Endometrium (tissue), 2 donors: ENCODE measurements around the gene ZNF410.
"Not testable (repeated sequence)": the region's sequence is repeated elsewhere in the genome, so short reads cannot be mapped to it uniquely, and the experiment has no call there.

Experiments
- FAIRE-seq: peaks from 2 replicates; lab custom pipeline; 2012; peaks lifted over from hg19 to GRCh38; lab: Jason Lieb, UNC
- donor health status: control.
- donor health status: control.

ZNF410 gene

GRCh38 chr14:73884438-73885190 lies 2.0 kb upstream of the ZNF410 start:
- peak; percentile 74 for FAIRE-seq

GRCh38 chr14:73887318-73887616 lies 608 bp downstream of the ZNF410 start:
- no peak for FAIRE-seq

DNA sequence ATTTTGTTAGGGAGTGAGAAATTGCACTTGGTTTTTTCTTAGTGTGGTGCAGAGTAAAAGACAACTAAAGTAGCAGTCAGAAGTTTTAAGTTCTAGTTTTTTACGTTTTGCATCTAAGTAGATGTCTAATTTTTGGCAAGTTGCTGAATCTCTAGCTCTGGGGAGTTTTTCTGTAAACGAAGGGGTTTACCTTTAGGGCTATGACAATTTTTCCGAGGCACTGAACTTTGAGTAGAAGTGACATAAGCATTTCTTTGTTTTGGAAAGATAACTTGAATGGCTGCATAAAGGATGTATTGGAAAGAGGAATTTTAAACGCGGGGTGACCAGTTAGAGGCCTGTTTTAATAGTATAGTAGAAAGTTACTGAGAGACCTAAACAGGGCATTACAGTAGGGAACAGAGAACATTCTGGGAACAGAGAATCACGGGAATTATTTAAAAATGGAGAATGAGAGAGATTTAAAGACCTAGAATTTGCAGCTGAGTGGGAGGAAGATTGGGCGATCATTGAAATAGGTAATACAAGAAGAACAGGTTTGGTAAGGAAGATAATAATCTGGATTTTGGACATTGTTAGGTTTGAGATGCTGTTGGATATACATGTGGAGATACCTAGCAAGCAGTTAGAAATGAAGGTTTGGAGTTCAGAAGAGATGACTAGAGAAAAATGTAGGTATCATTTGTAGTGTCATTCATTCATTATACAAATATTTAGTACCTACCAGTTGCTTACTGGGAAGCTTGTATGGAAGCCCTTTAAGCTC lies 1.2 kb downstream of the ZNF410 start:
- FAIRE-seq: no peak

- no peak for FAIRE-seq
Measured at GRCh38 chr14:73888460-73888725, 1.7 kb downstream of the ZNF410 start.

DNA sequence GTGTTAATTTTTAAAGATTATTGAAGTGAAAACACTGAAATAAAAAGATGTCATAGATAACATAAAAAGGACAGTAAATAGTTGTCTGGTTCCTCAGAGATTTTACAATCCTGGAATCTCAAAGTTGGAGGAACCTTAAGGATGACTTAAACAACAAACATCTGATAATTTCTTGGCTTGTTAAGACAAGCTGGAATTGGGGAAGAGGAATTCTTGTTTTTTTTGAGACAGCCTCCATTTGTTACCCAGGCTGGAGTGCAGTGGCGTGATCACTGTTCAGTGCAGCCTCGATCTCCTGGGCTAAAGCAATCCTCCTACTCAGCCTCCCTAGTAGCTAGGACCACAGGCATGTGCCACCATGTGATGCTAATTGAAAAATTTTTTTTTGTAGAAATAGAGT lies 2.3 kb downstream of the ZNF410 start:
- FAIRE-seq: no peak

- no peak for FAIRE-seq
Measured at GRCh38 chr14:73889376-73889775, 2.7 kb downstream of the ZNF410 start.

GRCh38 chr14:73894180-73894687 lies 7.6 kb downstream of the ZNF410 start:
- FAIRE-seq: not testable (repeated sequence)

DNA sequence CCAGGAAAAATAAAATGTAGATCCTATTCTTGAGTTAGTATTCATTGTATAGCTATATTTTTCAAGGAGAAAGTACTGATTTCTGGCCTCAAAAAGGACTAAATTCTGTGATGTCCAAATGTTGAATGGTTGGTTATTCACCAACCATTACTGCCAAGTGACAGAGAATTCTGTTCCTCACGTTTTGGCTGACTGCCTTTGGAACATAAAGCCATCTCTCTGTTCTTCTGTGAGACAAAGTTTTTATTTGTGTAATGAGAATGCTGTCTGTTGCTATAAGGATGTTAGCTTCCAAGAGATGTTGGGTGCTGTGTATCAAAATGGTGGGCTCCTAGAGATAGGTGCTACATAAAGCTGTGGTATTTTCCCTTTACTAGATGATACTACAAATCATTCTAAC lies 9.3 kb downstream of the ZNF410 start:
- FAIRE-seq: no peak

GRCh38 chr14:73896521-73896920 lies 9.9 kb downstream of the ZNF410 start:
- no peak for FAIRE-seq

DNA sequence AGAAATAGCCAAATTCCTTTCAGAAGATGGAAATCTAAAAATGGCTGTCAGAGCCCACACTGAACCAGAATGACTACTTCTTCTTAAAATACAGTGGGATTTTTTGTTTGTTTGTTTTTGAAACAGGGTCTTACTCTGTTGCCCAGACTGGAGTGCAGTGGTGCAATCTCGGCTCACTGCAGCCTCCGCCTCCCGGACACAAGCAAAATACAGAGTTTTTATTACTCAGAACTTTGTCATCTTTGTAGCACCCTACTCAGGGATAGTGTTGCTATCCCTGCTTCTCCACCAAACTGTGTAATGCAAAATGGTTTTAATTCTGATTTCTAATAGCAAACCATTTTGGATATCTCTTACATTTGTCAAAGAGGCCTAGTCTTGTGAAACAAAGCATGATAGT lies 16.4 kb downstream of the ZNF410 start:
- no peak for FAIRE-seq

DNA sequence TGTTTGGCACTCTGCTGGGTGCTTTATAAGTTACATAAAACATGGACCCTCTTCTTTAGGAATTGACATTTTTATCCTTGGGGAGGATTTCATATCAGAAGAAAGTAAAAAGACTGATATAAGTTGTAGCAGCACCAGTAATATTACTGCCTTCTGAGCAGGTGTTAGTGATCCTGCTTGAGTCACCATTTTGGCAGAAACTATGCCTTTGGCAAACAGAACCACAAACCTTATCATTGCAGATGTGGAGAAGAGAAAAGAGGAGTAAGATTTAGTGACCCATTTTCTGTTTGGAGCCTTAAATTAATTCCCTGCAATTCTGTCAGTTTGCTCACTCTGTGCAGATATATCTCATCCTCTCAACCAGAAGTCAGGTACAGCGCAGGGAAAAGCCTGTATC lies 23.0 kb downstream of the ZNF410 start:
- FAIRE-seq: no peak

DNA sequence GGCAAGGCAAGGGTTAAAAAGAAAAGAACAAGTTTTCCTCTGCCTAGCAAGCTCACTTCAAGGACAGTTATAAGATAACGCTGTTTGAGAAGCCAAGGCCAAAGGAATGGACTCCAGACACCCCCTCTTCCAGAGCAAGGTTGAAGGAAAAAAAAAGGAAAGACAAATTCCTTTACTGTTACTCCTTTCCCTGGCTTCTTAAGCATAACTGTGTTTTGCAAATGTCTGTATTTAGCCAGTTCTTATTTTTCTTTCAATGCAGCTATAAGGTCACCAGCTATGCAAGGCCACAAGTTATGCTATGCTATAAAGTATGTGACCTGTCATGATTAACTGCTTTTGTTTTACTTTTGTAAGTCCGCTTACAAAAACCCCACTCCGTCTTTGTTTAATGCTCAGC lies 26.6 kb downstream of the ZNF410 start:
- FAIRE-seq: no peak

- no peak for FAIRE-seq
Measured at GRCh38 chr14:73916324-73916723, 29.7 kb downstream of the ZNF410 start.

DNA sequence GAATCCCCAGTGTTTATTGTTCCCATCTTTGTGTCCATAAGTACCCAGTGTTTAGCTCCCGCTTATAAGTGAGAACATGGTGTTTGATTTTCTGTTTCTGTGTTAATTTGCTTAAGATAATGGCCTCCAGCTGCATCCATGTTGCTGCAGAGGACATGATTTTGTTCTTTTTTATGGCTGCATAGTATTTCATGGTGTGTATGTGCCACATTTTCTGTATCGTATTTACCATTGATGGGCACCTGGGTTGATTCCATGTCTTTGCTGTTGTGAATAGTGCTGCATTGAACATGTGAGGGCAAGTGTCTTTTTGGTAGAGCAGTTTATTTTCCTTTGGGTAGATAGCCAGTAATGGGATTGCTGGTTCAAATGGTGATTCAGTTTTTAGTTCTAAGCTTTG lies 32.8 kb downstream of the ZNF410 start:
- FAIRE-seq: not testable (repeated sequence)

DNA sequence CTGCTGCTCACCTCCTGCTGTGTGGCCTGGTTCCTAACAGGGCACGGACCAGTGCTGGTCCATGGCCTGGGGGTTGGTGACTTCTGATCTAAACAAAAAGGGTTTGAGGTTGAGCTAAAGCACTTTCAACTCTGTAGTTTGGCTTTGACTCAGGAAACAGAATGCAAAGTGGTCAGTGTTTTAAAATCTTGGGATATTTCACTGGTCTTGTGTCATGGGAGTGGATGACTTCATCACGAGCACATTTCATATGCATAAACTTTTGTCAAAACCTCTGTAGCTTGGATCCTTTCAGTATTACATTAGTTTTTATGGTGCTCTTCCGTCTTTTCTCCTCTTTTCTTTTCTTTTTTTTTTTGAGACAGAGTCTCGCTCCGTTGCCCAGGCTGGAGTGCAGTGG lies 37.7 kb downstream of the ZNF410 start:
- FAIRE-seq: no peak

DNA sequence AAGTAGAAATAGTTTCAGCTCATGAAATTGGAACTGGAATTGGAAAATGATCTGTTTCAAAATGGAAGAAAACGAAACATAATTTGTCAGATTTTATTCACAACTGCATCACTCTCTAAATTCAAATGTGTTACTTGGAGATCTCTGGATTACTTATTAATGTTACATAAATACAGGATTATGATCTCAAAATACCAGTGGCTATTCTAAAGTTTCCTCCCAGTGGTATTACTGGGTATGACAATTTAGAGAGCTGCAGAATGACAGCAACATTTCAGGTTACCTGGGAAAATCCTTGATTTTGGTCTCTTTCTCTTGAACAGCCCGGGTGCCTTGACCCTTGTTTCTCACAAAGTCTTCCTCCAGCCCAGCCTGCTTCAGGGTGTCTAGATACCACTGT lies 49.0 kb downstream of the ZNF410 start:
- FAIRE-seq: no peak

GRCh38 chr14:73936548-73936947 lies 49.9 kb downstream of the ZNF410 start:
- no peak for FAIRE-seq

DNA sequence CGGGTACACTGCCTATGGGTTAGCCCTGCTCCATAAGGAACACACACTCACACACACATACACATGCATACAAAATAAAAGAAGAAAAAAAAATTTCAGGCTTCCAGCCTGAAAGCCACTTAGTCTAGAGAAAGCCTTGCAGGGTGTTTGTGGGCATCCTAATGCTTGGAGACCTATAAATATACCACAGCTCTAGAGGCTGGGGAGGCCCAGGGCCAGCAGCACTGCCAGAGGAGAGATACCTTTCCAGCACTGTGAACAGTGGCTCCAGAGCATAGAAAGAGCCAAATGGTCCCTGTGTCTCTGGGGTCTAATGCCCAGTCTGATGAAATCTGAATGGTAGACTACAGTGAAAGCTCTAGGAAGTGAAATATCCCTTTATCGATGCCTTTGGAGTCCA lies 50.4 kb downstream of the ZNF410 start:
- no peak for FAIRE-seq

- no peak for FAIRE-seq
Measured at GRCh38 chr14:73942180-73942579, 55.5 kb downstream of the ZNF410 start.

DNA sequence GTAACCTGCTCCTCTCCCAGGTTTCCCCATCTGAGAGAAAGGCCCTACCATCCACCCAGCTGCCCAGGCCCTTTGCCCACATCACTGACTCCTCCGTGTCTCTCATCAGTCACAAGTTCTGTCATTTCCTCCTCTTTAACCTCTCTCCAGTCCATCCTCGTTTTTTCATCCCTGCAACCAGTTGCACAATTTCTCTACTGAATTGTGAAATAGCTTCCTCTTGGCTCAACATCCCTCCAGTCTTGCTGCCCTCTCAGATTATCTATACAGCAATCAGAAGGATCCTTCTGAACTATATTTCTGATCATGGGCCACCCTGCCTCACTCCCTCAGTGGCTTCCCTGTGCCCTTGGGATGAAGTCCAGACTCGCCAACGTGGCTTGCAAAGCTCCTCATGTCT lies 56.4 kb downstream of the ZNF410 start:
- no peak for FAIRE-seq

DNA sequence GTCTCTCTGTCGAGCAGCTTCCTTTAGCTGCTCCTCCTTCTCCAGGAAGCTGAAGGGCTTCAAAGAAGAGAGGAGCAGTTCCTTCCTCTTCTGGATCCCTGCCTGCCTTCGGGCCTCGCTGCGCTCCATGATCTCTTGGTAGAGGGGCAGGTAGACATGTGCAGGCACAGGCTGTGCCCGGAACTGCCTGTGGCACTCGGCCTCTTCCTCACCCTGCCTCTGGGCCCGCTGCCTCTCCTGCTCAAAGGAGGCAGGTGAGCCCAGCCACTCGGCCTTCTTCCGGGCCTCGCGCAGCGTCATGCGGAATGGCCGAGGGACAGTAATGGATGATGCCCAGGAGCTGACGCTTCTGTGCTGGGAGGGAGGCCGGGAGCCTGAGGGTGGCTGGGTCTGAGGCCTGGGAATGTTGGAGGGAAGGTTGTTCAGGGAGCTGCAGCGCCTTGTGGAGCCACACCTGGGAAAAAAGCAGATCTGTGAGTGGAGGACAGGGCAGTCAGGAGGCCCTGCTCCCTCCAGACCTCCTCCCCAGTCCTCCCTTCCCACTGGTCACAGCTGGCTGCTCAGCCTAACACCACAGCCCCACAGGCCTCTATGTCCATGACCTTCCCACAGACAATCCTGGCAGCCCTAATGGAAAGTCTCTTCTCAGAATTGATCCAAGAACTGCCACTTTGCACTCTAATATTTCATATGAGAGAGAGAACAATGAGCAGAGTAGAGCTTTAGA lies 57.9 kb downstream of the ZNF410 start:
- no peak for FAIRE-seq

DNA sequence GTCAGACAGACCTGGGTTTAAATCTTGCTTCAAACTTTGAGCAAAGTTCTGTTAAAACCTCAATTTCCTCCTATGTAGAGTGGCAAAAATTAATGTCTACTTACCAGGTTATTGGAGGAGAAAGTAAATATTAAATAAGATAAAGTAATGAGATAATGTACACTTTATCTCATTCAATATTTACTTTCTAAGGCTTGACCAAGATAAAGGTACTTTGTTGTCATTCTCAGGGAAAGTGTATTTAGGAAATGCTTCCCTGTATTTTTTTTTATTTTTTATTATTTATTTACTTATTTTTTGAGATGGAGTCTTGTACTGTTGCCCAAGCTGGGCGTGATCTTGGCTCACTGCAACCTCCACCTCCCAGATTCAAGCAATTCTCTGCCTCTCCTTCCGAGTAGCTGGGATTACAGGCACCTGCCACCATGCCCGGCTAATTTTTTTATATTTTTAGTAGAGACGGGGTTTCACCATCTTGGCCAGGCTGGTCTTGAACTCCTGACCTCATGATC lies 58.6 kb downstream of the ZNF410 start:
- no peak for FAIRE-seq
